Stimulated activated CD8-positive, alpha-beta memory T cell treated with anti-CD3 and anti-CD28 coated beads, Interleukin-7, amount 100 ng/mL, for 4 hours (primary cell): ENCODE measurements around the gene EFCAB8.
"Not testable (repeated sequence)": the region's sequence is repeated elsewhere in the genome, so short reads cannot be mapped to it uniquely, and the experiment has no call there.

ENCODE experiments used
- DNase-seq, 2 donors: peaks; one replicate each; pipeline ENCODE4 v3.0.0-alpha.2; 2020; ENCODE audit warnings: low read depth in 2 of 2

Gene EFCAB8

GRCh38 chr20:32909896-32910571, 51.3 kb downstream of the EFCAB8 start:
- no peak for DNase-seq

- no peak for DNase-seq
Observed at GRCh38 chr20:32911355-32911754, 52.6 kb downstream of the EFCAB8 start.

- DNase-seq = no peak
Observed at GRCh38 chr20:32912688-32913087, 54.0 kb downstream of the EFCAB8 start.

GRCh38 chr20:32914031-32914430, 55.3 kb downstream of the EFCAB8 start:
- no peak for DNase-seq

- no peak for DNase-seq
Observed at GRCh38 chr20:32917191-32917950, 58.6 kb downstream of the EFCAB8 start.

- no peak for DNase-seq
Observed at GRCh38 chr20:32918296-32918695, 59.6 kb downstream of the EFCAB8 start.

GRCh38 chr20:32918751-32919150, 60.0 kb downstream of the EFCAB8 start:
- DNase-seq = no peak

GRCh38 chr20:32920066-32920465, 61.3 kb downstream of the EFCAB8 start:
- no peak for DNase-seq

GRCh38 chr20:32920530-32921298, 62.0 kb downstream of the EFCAB8 start:
- no peak for DNase-seq

GRCh38 chr20:32922466-32922865, 63.7 kb downstream of the EFCAB8 start:
- no peak for DNase-seq

- no peak for DNase-seq
Observed at GRCh38 chr20:32924781-32925180, 66.1 kb downstream of the EFCAB8 start.

- DNase-seq = no peak
Observed at GRCh38 chr20:32925481-32926196, 66.9 kb downstream of the EFCAB8 start.

GRCh38 chr20:32929162-32929561, 70.4 kb downstream of the EFCAB8 start:
- no peak for DNase-seq

GRCh38 chr20:32930181-32930580, 71.5 kb downstream of the EFCAB8 start:
- DNase-seq = no peak

- DNase-seq = no peak
Observed at GRCh38 chr20:32930701-32931100, 72.0 kb downstream of the EFCAB8 start.

- DNase-seq = no peak
Observed at GRCh38 chr20:32934580-32934979, 75.9 kb downstream of the EFCAB8 start.

GRCh38 chr20:32941155-32941885, 82.6 kb downstream of the EFCAB8 start:
- DNase-seq = no peak

- no peak for DNase-seq
Observed at GRCh38 chr20:32943490-32944052, 84.8 kb downstream of the EFCAB8 start.

GRCh38 chr20:32945710-32946221, 87.0 kb downstream of the EFCAB8 start:
- no peak for DNase-seq

GRCh38 chr20:32946629-32947028, 87.9 kb downstream of the EFCAB8 start:
- DNase-seq = no peak

- not testable (repeated sequence) for DNase-seq
Observed at GRCh38 chr20:32950539-32950938, 91.8 kb downstream of the EFCAB8 start.
